ENCODE measurements around the gene UBA3.
A peak's percentile ranks its signal among the peaks of the same experiment; 100 is the strongest.

Gene UBA3

DNA sequence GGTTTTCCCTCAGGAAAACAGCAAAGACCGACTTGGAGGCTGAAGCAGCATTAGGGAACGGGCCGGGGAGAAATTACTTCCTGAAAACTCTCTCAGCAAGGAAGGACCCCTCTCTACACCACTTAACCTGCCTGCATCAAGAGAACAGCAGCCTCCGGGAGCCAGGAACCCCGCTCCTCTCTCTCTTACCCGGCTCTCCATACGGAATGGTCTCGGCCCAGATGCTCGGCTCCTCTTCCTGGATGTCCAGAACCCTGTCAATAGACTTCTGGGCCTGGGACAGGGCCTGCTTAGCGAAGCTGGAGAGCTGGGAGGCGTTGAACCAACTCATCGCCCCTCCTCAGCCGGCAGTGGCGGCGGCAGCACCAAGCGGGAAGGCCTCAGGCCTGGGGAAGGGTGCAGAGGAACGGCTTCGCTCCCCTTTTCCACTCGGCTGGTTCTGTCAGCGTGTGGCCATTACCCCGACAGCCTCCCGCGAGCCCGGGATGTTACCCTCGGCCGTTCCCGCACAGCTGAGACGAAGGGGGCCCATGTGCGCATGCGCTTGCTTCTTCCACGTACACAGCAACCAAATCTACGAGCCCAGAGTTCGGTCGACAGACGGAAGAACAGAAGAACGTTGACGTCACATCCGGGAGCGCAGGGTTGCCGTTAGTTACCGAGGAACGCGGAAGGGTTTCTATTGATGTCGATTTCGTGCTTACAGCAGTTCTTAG lies 28.3 kb downstream of the UBA3 start, which contains the start of gene TMF1:
Gene TMF1 (minus strand): TSS at position 578 of the 716 bp plus-strand sequence. CDS start 247 bp downstream, at position 331.
- H2AFZ ChIP-seq (ENCODE audit: low read depth, low read length, severe bottlenecking) = peak within 1 kb of the TSS; percentile 72
- H3K9ac ChIP-seq (ENCODE audit: low read length) = peak within 1 kb of the TSS; percentile 79
- H3K79me2 ChIP-seq (ENCODE audit: insufficient read depth, low read length) = peaks cover 45% of the 10 kb centered on the region
- H3K36me3 ChIP-seq (ENCODE audit: low read length) = peaks cover 37% of the 10 kb centered on the region
- peaks cover 25% of the 10 kb centered on the region for H3F3A ChIP-seq (ENCODE audit: insufficient read depth)
- peak within 1 kb of the TSS; percentile 49 for H3K27ac ChIP-seq (ENCODE audit: low read depth, low read length)
- peak within 1 kb of the TSS; percentile 98 for H3K4me2 ChIP-seq (ENCODE audit: low read depth, low read length, poor library complexity, severe bottlenecking)
- no peaks in the 10 kb centered on the region for H3K9me3 ChIP-seq (ENCODE audit: insufficient read depth, low read length)
- TF ChIP-seq, protein P1, sequence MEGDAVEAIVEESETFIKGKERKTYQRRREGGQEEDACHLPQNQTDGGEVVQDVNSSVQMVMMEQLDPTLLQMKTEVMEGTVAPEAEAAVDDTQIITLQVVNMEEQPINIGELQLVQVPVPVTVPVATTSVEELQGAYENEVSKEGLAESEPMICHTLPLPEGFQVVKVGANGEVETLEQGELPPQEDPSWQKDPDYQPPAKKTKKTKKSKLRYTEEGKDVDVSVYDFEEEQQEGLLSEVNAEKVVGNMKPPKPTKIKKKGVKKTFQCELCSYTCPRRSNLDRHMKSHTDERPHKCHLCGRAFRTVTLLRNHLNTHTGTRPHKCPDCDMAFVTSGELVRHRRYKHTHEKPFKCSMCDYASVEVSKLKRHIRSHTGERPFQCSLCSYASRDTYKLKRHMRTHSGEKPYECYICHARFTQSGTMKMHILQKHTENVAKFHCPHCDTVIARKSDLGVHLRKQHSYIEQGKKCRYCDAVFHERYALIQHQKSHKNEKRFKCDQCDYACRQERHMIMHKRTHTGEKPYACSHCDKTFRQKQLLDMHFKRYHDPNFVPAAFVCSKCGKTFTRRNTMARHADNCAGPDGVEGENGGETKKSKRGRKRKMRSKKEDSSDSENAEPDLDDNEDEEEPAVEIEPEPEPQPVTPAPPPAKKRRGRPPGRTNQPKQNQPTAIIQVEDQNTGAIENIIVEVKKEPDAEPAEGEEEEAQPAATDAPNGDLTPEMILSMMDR (IDR thresholded peaks at IDR 0.05; ENCODE audit: insufficient read depth, low read length, poor library complexity, severe bottlenecking) = no peak
- no peak for TF ChIP-seq EZH2phosphoT487 (conservative IDR thresholded peaks at IDR 0.05; ENCODE audit: low read length)
- H3K27me3 ChIP-seq (ENCODE audit: low read length) = no peaks in the 10 kb centered on the region
- peak within 1 kb of the TSS; percentile 93 for H3K4me3 ChIP-seq (ENCODE audit: insufficient read depth, low read length, poor library complexity, severe bottlenecking)
- no peaks in the 10 kb centered on the region for H3K9me2 ChIP-seq (replicated peaks; ENCODE audit: insufficient read depth, low read length)
- H4K20me1 ChIP-seq (ENCODE audit: low read depth, low read length) = no peaks in the 10 kb centered on the region

DNA sequence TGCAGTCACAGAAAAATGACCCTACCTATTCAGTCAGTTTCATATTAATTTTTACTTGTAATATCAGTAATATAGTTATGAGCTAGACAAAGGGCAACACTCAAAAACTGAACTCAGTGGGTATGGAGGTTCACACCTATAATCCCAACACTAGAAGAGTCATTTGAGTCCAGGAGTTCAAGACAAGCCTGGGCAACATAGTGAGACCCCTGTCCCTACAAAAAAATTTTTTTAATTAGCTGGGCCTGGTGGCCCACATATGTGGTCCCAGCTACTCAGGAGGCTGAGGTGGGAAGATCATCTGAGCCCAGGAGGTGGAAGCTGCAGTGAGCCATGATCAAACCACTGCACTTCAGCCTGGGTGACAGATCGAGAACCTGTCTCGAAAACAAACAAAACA lies 31.2 kb downstream of the UBA3 start:
- Histone ChIP-seq H3K9me2 (replicated peaks; ENCODE audit: insufficient read depth, low read length) (no peaks in the 10 kb centered on the region), H3K9ac (ENCODE audit: low read length) (no peak overlapping the region), H3K27me3 (ENCODE audit: low read length) (no peaks in the 10 kb centered on the region), H3K27ac (ENCODE audit: low read depth, low read length) (no peak overlapping the region), H3K36me3 (ENCODE audit: low read length) (peaks cover 21% of the 10 kb centered on the region), H3K9me3 (ENCODE audit: insufficient read depth, low read length) (no peaks in the 10 kb centered on the region), H3K79me2 (ENCODE audit: insufficient read depth, low read length) (peaks cover 45% of the 10 kb centered on the region), H2AFZ (ENCODE audit: low read depth, low read length, severe bottlenecking) (no peak overlapping the region), H3F3A (ENCODE audit: insufficient read depth) (peaks cover 15% of the 10 kb centered on the region), H3K4me2 (ENCODE audit: low read depth, low read length, poor library complexity, severe bottlenecking) (peak overlapping the region; percentile 98), H4K20me1 (ENCODE audit: low read depth, low read length) (no peaks in the 10 kb centered on the region), H3K4me3 (ENCODE audit: insufficient read depth, low read length, poor library complexity, severe bottlenecking) (no peak overlapping the region)
- TF ChIP-seq, protein P1 (IDR thresholded peaks at IDR 0.05; ENCODE audit: insufficient read depth, low read length, poor library complexity, severe bottlenecking) = no peak
- TF ChIP-seq EZH2phosphoT487 (conservative IDR thresholded peaks at IDR 0.05; ENCODE audit: low read length) = no peak

DNA sequence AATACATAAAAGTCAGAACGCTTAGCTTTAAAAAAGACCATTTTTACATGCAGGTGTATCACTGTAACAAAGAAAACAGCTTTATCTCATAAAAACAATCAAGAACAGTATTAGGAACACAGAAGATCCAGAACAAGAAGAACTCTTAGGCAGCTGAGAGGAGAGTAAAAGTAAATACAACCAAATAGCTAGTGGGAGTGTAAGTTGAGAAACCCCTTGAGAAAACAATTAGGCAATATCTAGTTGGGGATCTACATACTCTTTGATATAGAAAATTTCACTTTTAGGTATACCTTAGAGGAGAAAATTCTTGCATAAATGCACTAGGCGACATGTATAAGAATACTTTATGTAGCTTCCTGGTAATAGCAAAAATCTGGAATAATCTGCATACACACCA lies 35.6 kb downstream of the UBA3 start:
- H3K4me3 ChIP-seq (ENCODE audit: insufficient read depth, low read length, poor library complexity, severe bottlenecking) = no peak overlapping the region
- no peaks in the 10 kb centered on the region for H3K27me3 ChIP-seq (ENCODE audit: low read length)
- H3K4me2 ChIP-seq (ENCODE audit: low read depth, low read length, poor library complexity, severe bottlenecking) = no peak overlapping the region
- no peak overlapping the region for H2AFZ ChIP-seq (ENCODE audit: low read depth, low read length, severe bottlenecking)
- H3K79me2 ChIP-seq (ENCODE audit: insufficient read depth, low read length) = peaks cover 21% of the 10 kb centered on the region
- no peaks in the 10 kb centered on the region for H4K20me1 ChIP-seq (ENCODE audit: low read depth, low read length)
- H3K9me2 ChIP-seq (replicated peaks; ENCODE audit: insufficient read depth, low read length) = no peaks in the 10 kb centered on the region
- peaks cover 49% of the 10 kb centered on the region for H3K36me3 ChIP-seq (ENCODE audit: low read length)
- no peaks in the 10 kb centered on the region; the same call in 1 of the 2 replicates for H3F3A ChIP-seq (ENCODE audit: insufficient read depth)
- H3K9me3 ChIP-seq (ENCODE audit: insufficient read depth, low read length) = no peaks in the 10 kb centered on the region
- no peak overlapping the region for H3K9ac ChIP-seq (ENCODE audit: low read length)
- TF ChIP-seq, protein P1 (IDR thresholded peaks at IDR 0.05; ENCODE audit: insufficient read depth, low read length, poor library complexity, severe bottlenecking) = no peak
- TF ChIP-seq EZH2phosphoT487 (conservative IDR thresholded peaks at IDR 0.05; ENCODE audit: low read length) = no peak
- no peak overlapping the region for H3K27ac ChIP-seq (ENCODE audit: low read depth, low read length)

Data from SU-DHL-6 (cell line).